Measurements from ENCODE around the gene COL13A1. TPM values are rescaled to one million over a fixed set of nuclear protein-coding genes. Genes with fewer than 3 reads are reported as not detected.

The COL13A1 gene
- total RNA-seq, 1 experiment from 2014 or later = 3.6 TPM

DNA sequence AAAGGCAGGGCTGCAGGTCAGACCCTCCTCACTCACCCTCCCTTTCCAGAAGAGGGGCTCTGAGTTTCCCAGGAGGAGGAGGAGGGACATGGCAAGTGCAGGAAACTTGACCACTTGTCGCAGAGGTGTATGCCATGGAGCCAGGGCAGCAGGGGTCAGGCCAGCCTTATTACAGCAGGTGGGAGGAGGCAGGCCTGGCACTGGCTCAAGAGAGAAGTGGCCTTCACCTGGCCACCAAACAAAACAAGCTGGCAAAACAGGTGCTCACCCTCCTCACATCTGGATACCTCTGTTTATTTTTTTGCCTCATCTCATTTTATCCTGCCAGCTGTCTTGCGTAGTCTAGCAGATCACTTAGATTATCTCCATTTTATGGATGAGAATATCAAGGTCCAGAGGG is 12.5 kb downstream of the COL13A1 start:
- H2BK15ac ChIP-seq (ENCODE audit: low read depth, low read length) = no peak overlapping the region
- no peak overlapping the region for H2BK20ac ChIP-seq (ENCODE audit: low read depth, low read length, poor library complexity, severe bottlenecking)
- H3K79me1 ChIP-seq (ENCODE audit: insufficient read depth, low read depth, low read length, poor library complexity, severe bottlenecking) = no peaks in the 10 kb centered on the region
- H3K23ac ChIP-seq (ENCODE audit: insufficient read length, low read depth, low read length) = no peak overlapping the region
- Mint-ChIP-seq H3K36me3 (ENCODE audit: insufficient read depth in 1 of 3, low read depth in 3 of 3) (peaks cover 0 to 11% (median 7%) of the 10 kb centered on the region in 3 experiments; a peak in 6 of 7 replicates), H3K27ac (no peak overlapping the region; a peak in 1 of 7 replicates), H3K27me3 (ENCODE audit: low read depth) (peaks cover 8% of the 10 kb centered on the region), H3K9me3 (peaks cover 8 to 10% of the 10 kb centered on the region in 2 experiments; a peak in 4 of 5 replicates), H3K4me3 (no peak overlapping the region), H3K4me1 (peaks cover 30 to 53% of the 10 kb centered on the region in 2 experiments)
- H3K56ac ChIP-seq (ENCODE audit: insufficient read length, low read depth, low read length) = no peak overlapping the region
- DNase-seq = no peak
- TF ChIP-seq, protein P1, sequence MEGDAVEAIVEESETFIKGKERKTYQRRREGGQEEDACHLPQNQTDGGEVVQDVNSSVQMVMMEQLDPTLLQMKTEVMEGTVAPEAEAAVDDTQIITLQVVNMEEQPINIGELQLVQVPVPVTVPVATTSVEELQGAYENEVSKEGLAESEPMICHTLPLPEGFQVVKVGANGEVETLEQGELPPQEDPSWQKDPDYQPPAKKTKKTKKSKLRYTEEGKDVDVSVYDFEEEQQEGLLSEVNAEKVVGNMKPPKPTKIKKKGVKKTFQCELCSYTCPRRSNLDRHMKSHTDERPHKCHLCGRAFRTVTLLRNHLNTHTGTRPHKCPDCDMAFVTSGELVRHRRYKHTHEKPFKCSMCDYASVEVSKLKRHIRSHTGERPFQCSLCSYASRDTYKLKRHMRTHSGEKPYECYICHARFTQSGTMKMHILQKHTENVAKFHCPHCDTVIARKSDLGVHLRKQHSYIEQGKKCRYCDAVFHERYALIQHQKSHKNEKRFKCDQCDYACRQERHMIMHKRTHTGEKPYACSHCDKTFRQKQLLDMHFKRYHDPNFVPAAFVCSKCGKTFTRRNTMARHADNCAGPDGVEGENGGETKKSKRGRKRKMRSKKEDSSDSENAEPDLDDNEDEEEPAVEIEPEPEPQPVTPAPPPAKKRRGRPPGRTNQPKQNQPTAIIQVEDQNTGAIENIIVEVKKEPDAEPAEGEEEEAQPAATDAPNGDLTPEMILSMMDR (conservative IDR thresholded peaks at IDR 0.05) = no peak
- H2BK12ac ChIP-seq (ENCODE audit: insufficient read length, low read depth, low read length) = no peak overlapping the region
- H3K23me2 ChIP-seq (ENCODE audit: insufficient read length, low read depth, low read length, poor library complexity, severe bottlenecking) = no peaks in the 10 kb centered on the region
- no peak overlapping the region for H3K4me2 ChIP-seq (ENCODE audit: insufficient read depth, insufficient read length, low read length)
- no peak overlapping the region for H2AK5ac ChIP-seq (ENCODE audit: insufficient read length, low read length)
- H2BK120ac ChIP-seq (ENCODE audit: low read depth, low read length, poor library complexity, severe bottlenecking) = no peak overlapping the region
- WGBS (ENCODE audit: extremely low coverage, insufficient read length, low lambda C conversion rate) = no CpG with 5 or more reads among the region's 2 CpGs
- no peaks in the 10 kb centered on the region for H4K20me1 ChIP-seq (ENCODE audit: control insufficient read depth, insufficient read depth, insufficient read length)
- H3K14ac ChIP-seq (ENCODE audit: insufficient read depth, low read length) = no peak overlapping the region
- no peak overlapping the region for H3K9ac ChIP-seq (ENCODE audit: extremely low read depth, insufficient read length, low read length)
- H2BK5ac ChIP-seq (ENCODE audit: insufficient read length, low read length) = no peak overlapping the region
- H3T11ph ChIP-seq (ENCODE audit: low read length) = no peak overlapping the region
- peaks cover 3% of the 10 kb centered on the region; the same call in 1 of the 2 replicates for H3K4me1 ChIP-seq (ENCODE audit: insufficient read depth, low read length)
- H3K27ac ChIP-seq (ENCODE audit: insufficient read length, low read depth, low read length) = no peak overlapping the region
- H2AFZ ChIP-seq (ENCODE audit: low read length) = no peak overlapping the region
- H3K18ac ChIP-seq (ENCODE audit: insufficient read length, low read depth, low read length) = no peak overlapping the region
- H4K91ac ChIP-seq (ENCODE audit: insufficient read length, low read depth, low read length) = no peak overlapping the region
- no peaks in the 10 kb centered on the region for H3K27me3 ChIP-seq (ENCODE audit: insufficient read depth, low read length)
- no peak overlapping the region for H4K8ac ChIP-seq (replicated peaks; ENCODE audit: insufficient read length, low read depth, low read length)
- H3K4ac ChIP-seq (ENCODE audit: low read depth, low read length) = no peak overlapping the region
- H4K5ac ChIP-seq (ENCODE audit: insufficient read length, low read depth, low read length) = no peak overlapping the region
- no peaks in the 10 kb centered on the region for H3K9me3 ChIP-seq (ENCODE audit: control insufficient read depth, low read depth, low read length)
- H3K79me2 ChIP-seq (ENCODE audit: insufficient read depth, low read length) = no peaks in the 10 kb centered on the region

Measured in H9 (cell line).